Uterus (tissue), 4 donors: Measurements from ENCODE around the gene GCNT4. TPM values are rescaled to one million over a fixed set of nuclear protein-coding genes. Genes with fewer than 3 reads are reported as not detected.

Experiments
- DNase-seq, 2 donors: peaks; one replicate each; pipeline ENCODE4 v3.0.0-alpha.2; 2019 to 2020
- H3K27ac ChIP-seq, 2 donors: fragments of 200-600 bp; sonication (generic); 1 replicate in 1 of 2; 2 replicates in 1 of 2; pipeline ENCODE4 v1.5.1; 2016 to 2018
- H3K27me3 ChIP-seq, 2 donors: fragments of 200-600 bp; sonication (generic); one replicate each; pipeline ENCODE4 v1.5.1; 2018 to 2019; ENCODE audit warnings: control low read depth in 1 of 2
- H3K36me3 ChIP-seq, 2 donors: fragments of 200-600 bp; sonication (generic); one replicate each; pipeline ENCODE4 v1.5.1; 2019; ENCODE audit warnings: control low read depth in 1 of 2
- H3K4me1 ChIP-seq, 2 donors: fragments of 200-600 bp; sonication (generic); one replicate each; pipeline ENCODE4 v1.5.1; 2018 to 2019; ENCODE audit warnings: control low read depth in 1 of 2
- H3K4me3 ChIP-seq, 2 donors: fragments of 200-600 bp; sonication (generic); 1 replicate in 1 of 2; 2 replicates in 1 of 2; pipeline ENCODE4 v1.5.1; 2018 to 2019; ENCODE audit warnings: mild to moderate bottlenecking in 1 of 2
- H3K9me3 ChIP-seq, 2 donors: fragments of 200-600 bp; sonication (generic); one replicate each; pipeline ENCODE4 v1.5.1; 2019; ENCODE audit warnings: control low read depth in 1 of 2
- CTCF ChIP-seq, 4 experiments: fragments of 200-600 bp in 2 of 4; fragments of 450-650 bp in 2 of 4; sonication (generic) in 2 of 4; IDR thresholded peaks; one replicate each; pipeline ENCODE4 v1.5.1; 2016 to 2019; ENCODE audit warnings: antibody characterized with exemption in 4 of 4, mild to moderate bottlenecking in 2 of 4, moderate library complexity in 1 of 4
- POLR2A ChIP-seq, 2 donors: fragments of 450-650 bp; IDR thresholded peaks; one replicate each; pipeline ENCODE4 v1.6.1; 2016; ENCODE audit warnings: antibody characterized with exemption in 2 of 2, mild to moderate bottlenecking in 1 of 2, moderate library complexity in 1 of 2
- intact Hi-C: fragments of 100-400 bp; cut with DNase I; formaldehyde crosslinking; loops from one replicate; pipeline ENCODE4 v1.15.1; 2023; ENCODE audit warnings: low total_unique reads
- small RNA-seq: library from RNA; depleted of rRNA; stranded (forward); fragments of <200 nt; gene quantifications from one replicate; pipeline ENCODE3, GENCODE V24; 2016
- total RNA-seq, 4 donors: library from RNA; depleted of rRNA in 3 of 4; stranded (reverse); fragments of >200 nt in 3 of 4; gene quantifications; one replicate each; pipeline versions ENCODE4 v1.1.0 to v1.2.4, GENCODE V29; 2014 to 2023
- donor health status: DM: yes; HTN: yes; CAD: no.

Gene GCNT4
- total RNA-seq, 4 donors from 2014 or later: 0.88 to 4.0 (median 2.3) TPM

DNA sequence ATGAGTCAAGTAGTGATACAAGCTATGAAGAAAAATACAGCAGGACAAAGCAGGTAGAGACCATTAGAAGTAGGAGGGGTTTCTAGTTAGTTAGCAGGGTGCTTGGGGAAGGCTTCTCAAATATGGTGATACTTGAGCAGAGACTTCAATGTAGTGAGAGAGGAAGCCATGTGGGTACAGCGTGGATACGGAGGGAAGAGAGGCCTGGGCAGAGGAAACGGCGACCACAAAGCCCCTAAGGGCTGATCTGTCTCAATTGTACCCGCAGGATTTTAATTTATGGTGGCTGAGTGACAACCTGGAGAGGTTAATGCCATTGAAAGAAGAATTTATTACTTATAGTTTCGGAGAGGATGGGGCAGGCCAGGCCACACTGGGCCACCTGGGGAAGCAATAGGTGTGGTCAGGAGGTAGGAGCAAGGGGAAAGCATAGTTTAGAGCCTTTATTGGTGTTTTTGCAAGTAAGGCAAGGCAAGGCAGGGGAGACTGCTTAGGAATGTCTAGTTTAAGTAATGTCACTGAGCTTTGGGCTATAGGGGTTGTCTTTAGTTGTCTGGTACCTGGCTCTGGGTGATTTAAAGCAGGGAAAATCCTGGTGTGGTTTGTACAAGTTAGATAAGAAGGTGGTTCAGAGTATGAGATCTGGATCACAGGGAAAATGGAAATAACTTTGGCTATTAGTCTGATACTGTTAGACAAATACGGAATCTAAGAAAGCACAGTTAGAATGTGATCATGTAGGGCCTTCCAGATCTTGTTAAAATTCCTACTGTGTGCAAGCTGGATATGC is 42.6 kb downstream of the GCNT4 start:
- Histone ChIP-seq H3K27ac (no peak overlapping the region), H3K36me3 (no peaks in the 10 kb centered on the region), H3K9me3 (no peaks in the 10 kb centered on the region), H3K27me3 (no peaks in the 10 kb centered on the region), H3K4me1 (no peaks in the 10 kb centered on the region), H3K4me3 (no peak overlapping the region)
- intact Hi-C loops: no loop called here
- no peak for DNase-seq
- no peak for TF ChIP-seq POLR2A (IDR thresholded peaks at IDR 0.05)
- no peak for TF ChIP-seq CTCF (IDR thresholded peaks at IDR 0.05)

- intact Hi-C loops: no loop called here
- no peaks in the 10 kb centered on the region for H3K27me3 ChIP-seq
- H3K4me1 ChIP-seq: no peaks in the 10 kb centered on the region
- DNase-seq: no peak
- H3K4me3 ChIP-seq: no peak overlapping the region
- H3K27ac ChIP-seq: no peak overlapping the region
- TF ChIP-seq CTCF (IDR thresholded peaks at IDR 0.05) (no peak), POLR2A (IDR thresholded peaks at IDR 0.05) (no peak)
- no peaks in the 10 kb centered on the region for H3K36me3 ChIP-seq
- no peaks in the 10 kb centered on the region for H3K9me3 ChIP-seq
These were observed 45.2 kb downstream of the GCNT4 start for GRCh38 chr5:75006865-75007822.

- TF ChIP-seq POLR2A (IDR thresholded peaks at IDR 0.05) (no peak), CTCF (IDR thresholded peaks at IDR 0.05) (no peak)
- no peak overlapping the region for H3K27ac ChIP-seq
- no peaks in the 10 kb centered on the region for H3K27me3 ChIP-seq
- H3K4me1 ChIP-seq: no peaks in the 10 kb centered on the region
- no peak overlapping the region for H3K4me3 ChIP-seq
- intact Hi-C loops: no loop called here
- no peaks in the 10 kb centered on the region for H3K9me3 ChIP-seq
- no peaks in the 10 kb centered on the region for H3K36me3 ChIP-seq
- no peak for DNase-seq
These were observed 46.8 kb downstream of the GCNT4 start for GRCh38 chr5:75005561-75005960.

Small RNA genes lying within 50 kb of the gene (small RNA-seq; reads per million reads assigned to genes)
- not detected for gene AC093259.1

Other genes with a start within 250 kb of the GCNT4 start
- 10 to 100 TPM in 1 of 4 donors, 1 to 10 TPM in 1, under 1 TPM in 2; under 0.01 to 26.5 (median 3.5) TPM for gene FAM169A, start 186.2 kb downstream of the GCNT4 start, total RNA-seq
- gene ANKRD31, start 184.3 kb upstream of the GCNT4 start, total RNA-seq: under 1 TPM in 2 of 4 donors, not detected in 2; 0.67 to 0.69 TPM